Activated CD8-positive, alpha-beta T cell treated with anti-CD3 and anti-CD28 coated beads for 36 hours (primary cell): Measurements from ENCODE around the gene HTRA2. TPM values are rescaled to one million over a fixed set of nuclear protein-coding genes. Genes with fewer than 3 reads are reported as not detected.

Experiments used
- ATAC-seq: fragments of 200-7000 bp; cut with Tn5 transposase; one replicate; pipeline ENCODE4 v1.10.0; 2021; ENCODE audit warnings: mild to moderate bottlenecking, moderate library complexity
- CTCF ChIA-PET: fragments of 350-600 bp; sonication (Branson Sonifier 250); formaldehyde crosslinking; loops from one replicate; lab custom pipeline; 2021; ENCODE audit warnings: antibody characterized with exemption; lab: Charles Lee
- POLR2A ChIA-PET: fragments of 350-600 bp; sonication (Branson Sonifier 250); formaldehyde crosslinking; loops from one replicate; lab custom pipeline; 2021; ENCODE audit warnings: antibody characterized with exemption; lab: Charles Lee
- DNase-seq: peaks from one replicate; pipeline ENCODE4 v3.0.0-alpha.2; 2020
- H3K27ac Mint-ChIP-seq: one replicate; pipeline ENCODE4 v1.8.0; 2021; ENCODE audit warnings: mild to moderate bottlenecking, mixed read lengths
- H3K27me3 Mint-ChIP-seq: one replicate; pipeline ENCODE4 v1.8.0; 2021; ENCODE audit warnings: mixed read lengths
- H3K36me3 Mint-ChIP-seq: one replicate; pipeline ENCODE4 v1.8.0; 2021; ENCODE audit warnings: low read depth, mixed read lengths
- H3K4me1 Mint-ChIP-seq: one replicate; pipeline ENCODE4 v1.8.0; 2021; ENCODE audit warnings: low read depth, mixed read lengths
- H3K4me3 Mint-ChIP-seq: one replicate; pipeline ENCODE4 v1.8.0; 2021; ENCODE audit warnings: mild to moderate bottlenecking, moderate library complexity, mixed read lengths
- H3K9me3 Mint-ChIP-seq: one replicate; pipeline ENCODE4 v1.8.0; 2021; ENCODE audit warnings: mixed read lengths
- CTCF ChIP-seq: fragments of 200-600 bp; IDR thresholded peaks from one replicate; pipeline ENCODE4 v1.8.0; 2022; ENCODE audit warnings: antibody characterized with exemption, mild to moderate bottlenecking
- intact Hi-C: fragments of 100-400 bp; cut with micrococcal nuclease; formaldehyde crosslinking; loops from one replicate; pipeline ENCODE4 v1.10.0; 2022
- total RNA-seq, 2 experiments: library from RNA; stranded (reverse); gene quantifications; one replicate each; pipeline ENCODE4 v1.2.3, GENCODE V29; 2021

Gene HTRA2
- total RNA-seq, 2 experiments from 2014 or later: 42.0 to 45.0 TPM

GRCh38 chr2:74548285-74548899 lies 18.7 kb downstream of the HTRA2 start:
- POLR2A ChIA-PET: interaction anchor here (1.2 kb wide), 1 partner anchor 37 kb away, joined by 4 read pairs; no protein-coding TSS in a partner anchor
- intact Hi-C loops: no loop called here
- ATAC-seq (no peak), DNase-seq (no peak)
- Mint-ChIP-seq H3K36me3 (no peaks in the 10 kb centered on the region), H3K27me3 (peaks cover 52% of the 10 kb centered on the region), H3K9me3 (no peaks in the 10 kb centered on the region), H3K27ac (no peak overlapping the region), H3K4me1 (peaks cover 5% of the 10 kb centered on the region), H3K4me3 (peak overlapping the region; percentile 59)
- no peak for TF ChIP-seq CTCF
- CTCF ChIA-PET: interaction anchor here (1.1 kb wide), 1 partner anchor 17 kb away, joined by 4 read pairs; no protein-coding TSS in a partner anchor

- CTCF ChIA-PET: interaction anchor here (1.1 to 1.7 kb wide), 4 partner anchors 10 to 299 kb away, joined by 3 to 5 read pairs (median 4); no protein-coding TSS in a partner anchor
- no peaks in the 10 kb centered on the region for H3K36me3 Mint-ChIP-seq
- no peak for TF ChIP-seq CTCF
- peak; percentile 37 for DNase-seq
- peak; percentile 65 for ATAC-seq
- intact Hi-C loops: no loop called here
- H3K4me1 Mint-ChIP-seq: peaks cover 7% of the 10 kb centered on the region
- H3K9me3 Mint-ChIP-seq: no peaks in the 10 kb centered on the region
- H3K27me3 Mint-ChIP-seq: peaks cover 52% of the 10 kb centered on the region
- POLR2A ChIA-PET: interaction anchor here (0.9 to 1.2 kb wide), 2 partner anchors 16 to 36 kb away, joined by 4 to 5 read pairs; no protein-coding TSS in a partner anchor
- H3K27ac Mint-ChIP-seq: no peak overlapping the region
- H3K4me3 Mint-ChIP-seq: peak overlapping the region; percentile 66
Measured at GRCh38 chr2:74548900-74549826, 19.4 kb downstream of the HTRA2 start.

GRCh38 chr2:74550231-74550630 lies 20.5 kb downstream of the HTRA2 start:
- no peak for ATAC-seq
- no peak overlapping the region for H3K4me3 Mint-ChIP-seq
- no peaks in the 10 kb centered on the region for H3K36me3 Mint-ChIP-seq
- H3K27me3 Mint-ChIP-seq: peaks cover 48% of the 10 kb centered on the region
- no peak for DNase-seq
- H3K9me3 Mint-ChIP-seq: no peaks in the 10 kb centered on the region
- ChIA-PET CTCF (interaction anchor here (1.1 to 1.7 kb wide), 4 partner anchors 11 to 301 kb away, joined by 3 to 5 read pairs (median 4); no protein-coding TSS in a partner anchor), POLR2A (interaction anchor here (0.7 to 1.2 kb wide), 3 partner anchors 17 to 68 kb away, joined by 3 to 5 read pairs (median 3); partner anchors contain the start of genes AUP1 and HTRA2)
- no peak for TF ChIP-seq CTCF
- peaks cover 7% of the 10 kb centered on the region for H3K4me1 Mint-ChIP-seq
- intact Hi-C loops: no loop called here
- no peak overlapping the region for H3K27ac Mint-ChIP-seq

GRCh38 chr2:74551530-74551929 lies 21.8 kb downstream of the HTRA2 start:
- Mint-ChIP-seq H3K27ac (no peak overlapping the region), H3K36me3 (peaks cover 5% of the 10 kb centered on the region), H3K9me3 (no peaks in the 10 kb centered on the region), H3K4me1 (peaks cover 15% of the 10 kb centered on the region), H3K4me3 (no peak overlapping the region), H3K27me3 (peaks cover 41% of the 10 kb centered on the region)
- ChIA-PET POLR2A (no interaction called here), CTCF (interaction anchor here (1.0 to 1.5 kb wide), 2 partner anchors 36 to 50 kb away, joined by 3 read pairs; no protein-coding TSS in a partner anchor)
- ATAC-seq: no peak
- no peak for DNase-seq
- no peak for TF ChIP-seq CTCF
- intact Hi-C loops: no loop called here
